ENCODE measurements around the gene GRIN3B.

The GRIN3B gene

GRCh38 chr19:1046836-1047695 is 46.8 kb downstream of the GRIN3B start:
- DNase-seq = no peak

DNA sequence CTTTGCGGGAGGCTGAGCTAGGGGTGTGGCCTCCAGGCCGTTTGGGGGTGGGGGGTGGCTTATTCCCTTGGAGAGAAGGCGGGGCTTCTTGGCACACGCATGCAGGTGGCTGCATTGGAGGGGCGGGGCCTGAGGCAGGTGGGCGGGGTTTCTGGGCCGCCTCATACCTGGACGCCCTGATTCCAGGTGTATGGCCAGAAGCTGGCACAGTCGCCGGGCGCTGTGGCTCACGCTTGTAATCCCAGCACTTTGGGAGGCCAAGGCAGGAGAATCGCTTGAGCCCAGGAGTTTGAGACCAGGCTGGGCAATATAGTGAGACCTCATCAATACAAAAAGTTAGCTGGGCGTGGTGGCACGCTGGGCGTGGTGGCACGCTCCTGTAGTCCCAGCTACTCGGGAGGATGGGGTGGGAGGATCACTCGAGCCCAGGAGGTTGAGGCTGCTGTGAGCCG is 47.5 kb downstream of the GRIN3B start:
- DNase-seq = no peak

GRCh38 chr19:1049106-1049505 is 48.9 kb downstream of the GRIN3B start:
- DNase-seq = no peak

- DNase-seq = no peak
These were observed 49.6 kb downstream of the GRIN3B start for GRCh38 chr19:1049800-1050199.

DNA sequence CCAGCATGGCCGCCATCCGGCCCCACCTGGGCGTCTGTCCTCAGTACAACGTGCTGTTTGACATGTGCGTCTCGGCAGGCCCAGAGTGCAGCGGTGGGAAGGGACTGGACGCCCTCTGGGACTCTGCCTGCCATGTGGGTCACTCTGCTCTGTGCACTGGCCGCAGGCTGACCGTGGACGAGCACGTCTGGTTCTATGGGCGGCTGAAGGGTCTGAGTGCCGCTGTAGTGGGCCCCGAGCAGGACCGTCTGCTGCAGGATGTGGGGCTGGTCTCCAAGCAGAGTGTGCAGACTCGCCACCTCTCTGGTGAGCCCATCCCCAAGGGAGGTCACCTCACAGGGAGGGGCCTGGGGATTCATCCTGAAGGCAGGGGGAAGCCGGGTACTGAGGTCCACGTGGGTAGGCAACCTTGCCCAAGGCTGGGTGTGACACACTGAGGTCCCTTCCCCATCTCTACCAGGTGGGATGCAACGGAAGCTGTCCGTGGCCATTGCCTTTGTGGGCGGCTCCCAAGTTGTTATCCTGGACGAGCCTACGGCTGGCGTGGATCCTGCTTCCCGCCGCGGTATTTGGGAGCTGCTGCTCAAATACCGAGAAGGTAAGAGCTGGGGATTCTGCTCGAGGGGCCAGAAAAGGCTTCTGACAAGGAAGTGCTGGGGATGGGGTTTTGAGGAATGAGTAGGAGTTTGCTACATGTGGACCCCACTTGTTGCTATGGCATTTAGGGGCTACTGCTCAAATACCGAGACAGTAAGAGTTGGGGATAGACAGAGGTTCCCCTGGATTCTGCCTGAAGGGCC is 51.0 kb downstream of the GRIN3B start:
- no peak for DNase-seq

DNA sequence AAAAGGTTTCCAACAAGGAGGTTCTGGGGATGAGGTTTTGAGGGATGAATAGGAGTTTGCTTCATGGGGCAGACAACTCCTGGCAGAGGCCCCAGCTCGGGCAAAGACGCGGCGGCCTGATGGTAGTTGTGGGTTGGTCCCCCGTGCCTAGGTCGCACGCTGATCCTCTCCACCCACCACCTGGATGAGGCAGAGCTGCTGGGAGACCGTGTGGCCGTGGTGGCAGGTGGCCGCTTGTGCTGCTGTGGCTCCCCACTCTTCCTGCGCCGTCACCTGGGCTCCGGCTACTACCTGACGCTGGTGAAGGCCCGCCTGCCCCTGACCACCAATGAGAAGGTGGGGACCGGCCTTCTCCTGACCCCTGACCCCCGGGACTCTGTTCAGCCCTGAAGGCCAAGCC is 51.6 kb downstream of the GRIN3B start:
- no peak for DNase-seq

- DNase-seq = no peak
These were observed 52.2 kb downstream of the GRIN3B start for GRCh38 chr19:1052349-1052975.

DNA sequence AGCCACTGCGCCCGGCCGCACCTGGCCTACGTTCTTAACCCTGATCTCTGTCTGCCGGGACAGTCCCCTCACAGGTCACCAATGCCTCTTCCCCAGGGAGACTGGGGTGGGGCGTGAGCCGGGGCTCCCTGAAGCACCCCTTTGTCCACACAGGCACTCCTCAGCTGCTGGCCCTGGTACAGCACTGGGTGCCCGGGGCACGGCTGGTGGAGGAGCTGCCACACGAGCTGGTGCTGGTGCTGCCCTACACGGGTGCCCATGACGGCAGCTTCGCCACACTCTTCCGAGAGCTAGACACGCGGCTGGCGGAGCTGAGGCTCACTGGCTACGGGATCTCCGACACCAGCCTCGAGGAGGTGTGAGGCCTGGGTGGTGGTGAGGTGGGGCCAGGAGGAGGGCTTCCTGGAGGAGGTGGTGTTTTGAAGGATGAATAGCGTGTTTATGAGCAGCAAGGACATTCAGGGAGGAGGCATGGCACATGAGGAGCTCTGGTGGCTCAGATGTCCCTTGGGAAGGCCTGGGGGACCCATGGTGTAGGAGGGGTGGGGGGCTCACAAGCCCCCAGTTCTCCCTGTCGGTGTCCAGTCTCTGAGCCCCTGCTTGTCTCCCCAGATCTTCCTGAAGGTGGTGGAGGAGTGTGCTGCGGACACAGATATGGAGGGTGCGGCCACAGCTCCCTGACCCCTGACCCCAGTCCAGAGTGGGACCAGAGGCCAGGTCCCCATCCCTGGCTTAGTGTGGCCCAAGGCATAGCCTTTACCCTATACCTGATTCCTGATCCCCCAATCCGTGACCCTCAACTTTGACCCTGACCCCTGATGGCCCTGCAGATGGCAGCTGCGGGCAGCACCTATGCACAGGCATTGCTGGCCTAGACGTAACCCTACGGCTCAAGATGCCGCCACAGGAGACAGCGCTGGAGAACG is 53.2 kb downstream of the GRIN3B start:
- no peak for DNase-seq

DNA sequence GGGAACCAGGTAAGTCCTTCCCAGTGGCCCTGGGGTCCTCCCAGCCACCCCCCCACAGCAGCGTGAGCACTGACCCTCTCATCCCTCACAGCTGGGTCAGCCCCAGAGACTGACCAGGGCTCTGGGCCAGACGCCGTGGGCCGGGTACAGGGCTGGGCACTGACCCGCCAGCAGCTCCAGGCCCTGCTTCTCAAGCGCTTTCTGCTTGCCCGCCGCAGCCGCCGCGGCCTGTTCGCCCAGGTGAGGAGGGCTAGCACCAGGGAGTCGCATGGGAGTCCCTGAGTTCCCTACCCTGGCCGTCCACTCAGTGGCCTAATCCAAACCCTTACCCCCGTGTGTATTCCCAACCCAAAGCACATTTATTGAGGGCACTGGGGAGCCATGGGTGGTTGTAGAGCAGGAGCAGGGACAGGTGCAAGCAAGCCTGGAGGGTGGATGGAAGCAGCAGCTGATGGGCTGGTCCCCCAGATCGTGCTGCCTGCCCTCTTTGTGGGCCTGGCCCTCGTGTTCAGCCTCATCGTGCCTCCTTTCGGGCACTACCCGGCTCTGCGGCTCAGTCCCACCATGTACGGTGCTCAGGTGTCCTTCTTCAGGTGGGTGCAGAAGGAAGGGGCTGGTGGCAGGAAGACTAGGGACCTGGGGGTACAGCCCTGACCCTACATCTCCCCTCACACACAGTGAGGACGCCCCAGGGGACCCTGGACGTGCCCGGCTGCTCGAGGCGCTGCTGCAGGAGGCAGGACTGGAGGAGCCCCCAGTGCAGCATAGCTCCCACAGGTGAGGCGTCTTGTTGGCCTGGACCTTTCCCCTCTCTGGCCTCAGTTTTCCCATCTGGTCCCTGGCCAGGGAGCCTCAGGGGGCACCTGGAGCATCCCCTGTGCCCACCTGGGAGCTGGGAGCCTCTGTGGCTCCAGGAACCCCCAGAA is 54.1 kb downstream of the GRIN3B start:
- DNase-seq = no peak

DNA sequence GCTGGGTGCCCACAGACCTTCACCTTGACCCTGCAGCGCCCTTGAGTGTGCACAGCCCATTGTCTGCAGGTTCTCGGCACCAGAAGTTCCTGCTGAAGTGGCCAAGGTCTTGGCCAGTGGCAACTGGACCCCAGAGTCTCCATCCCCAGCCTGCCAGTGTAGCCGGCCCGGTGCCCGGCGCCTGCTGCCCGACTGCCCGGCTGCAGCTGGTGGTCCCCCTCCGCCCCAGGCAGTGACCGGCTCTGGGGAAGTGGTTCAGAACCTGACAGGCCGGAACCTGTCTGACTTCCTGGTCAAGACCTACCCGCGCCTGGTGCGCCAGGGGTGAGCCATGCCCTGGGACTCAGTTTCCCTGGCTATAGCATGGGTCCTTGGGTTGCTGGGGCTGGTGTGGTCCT is 54.8 kb downstream of the GRIN3B start:
- DNase-seq = no peak

DNA sequence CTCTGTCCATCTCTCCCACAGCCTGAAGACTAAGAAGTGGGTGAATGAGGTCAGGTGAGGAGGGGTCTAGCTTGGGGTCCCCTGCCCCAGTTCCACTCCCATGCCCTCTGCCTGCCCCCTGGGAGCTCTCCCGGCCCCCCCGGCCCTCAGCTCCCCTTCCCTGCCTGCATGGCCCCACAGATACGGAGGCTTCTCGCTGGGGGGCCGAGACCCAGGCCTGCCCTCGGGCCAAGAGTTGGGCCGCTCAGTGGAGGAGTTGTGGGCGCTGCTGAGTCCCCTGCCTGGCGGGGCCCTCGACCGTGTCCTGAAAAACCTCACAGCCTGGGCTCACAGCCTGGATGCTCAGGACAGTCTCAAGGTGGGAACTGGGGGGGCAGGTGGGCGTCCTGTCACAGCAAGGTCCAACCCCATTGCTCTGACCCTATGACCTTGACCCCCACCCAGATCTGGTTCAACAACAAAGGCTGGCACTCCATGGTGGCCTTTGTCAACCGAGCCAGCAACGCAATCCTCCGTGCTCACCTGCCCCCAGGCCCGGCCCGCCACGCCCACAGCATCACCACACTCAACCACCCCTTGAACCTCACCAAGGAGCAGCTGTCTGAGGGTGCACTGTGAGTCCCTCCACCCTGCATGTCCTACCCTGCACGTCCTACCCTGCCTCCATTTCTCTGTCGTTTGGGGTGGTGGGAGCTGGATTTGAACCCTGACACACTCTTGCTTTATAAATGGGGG is 55.8 kb downstream of the GRIN3B start:
- DNase-seq = no peak

DNA sequence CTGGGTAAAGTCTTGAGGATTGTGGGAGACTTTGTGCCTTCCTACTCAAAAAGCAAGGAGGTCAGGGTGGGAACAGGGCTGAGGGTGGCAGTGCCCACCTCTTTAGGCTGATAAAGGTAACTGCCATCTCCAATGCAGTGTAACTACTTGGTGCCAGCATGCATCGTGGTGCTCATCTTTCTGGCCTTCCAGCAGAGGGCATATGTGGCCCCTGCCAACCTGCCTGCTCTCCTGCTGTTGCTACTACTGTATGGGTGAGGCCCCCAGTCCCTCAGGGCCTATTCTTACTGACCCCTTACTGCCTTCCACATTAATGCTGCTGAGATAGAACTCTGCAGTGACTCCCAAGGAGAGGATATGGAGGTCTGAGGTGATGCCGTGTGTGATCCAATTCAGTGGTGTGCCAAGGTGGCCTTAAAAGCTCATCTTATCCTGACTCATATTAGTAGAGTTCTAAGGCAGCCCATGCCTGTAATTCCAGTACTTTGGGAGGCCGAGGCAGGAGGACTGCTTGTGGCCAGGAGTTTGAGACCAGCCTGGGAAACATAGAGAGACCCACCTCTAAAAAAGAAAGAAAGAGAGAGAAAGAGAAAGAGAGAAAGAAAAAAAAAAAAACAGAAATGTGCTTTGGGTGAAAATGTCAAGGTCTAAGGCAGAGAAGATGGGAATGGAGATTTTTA is 57.1 kb downstream of the GRIN3B start:
- DNase-seq = no peak

DNA sequence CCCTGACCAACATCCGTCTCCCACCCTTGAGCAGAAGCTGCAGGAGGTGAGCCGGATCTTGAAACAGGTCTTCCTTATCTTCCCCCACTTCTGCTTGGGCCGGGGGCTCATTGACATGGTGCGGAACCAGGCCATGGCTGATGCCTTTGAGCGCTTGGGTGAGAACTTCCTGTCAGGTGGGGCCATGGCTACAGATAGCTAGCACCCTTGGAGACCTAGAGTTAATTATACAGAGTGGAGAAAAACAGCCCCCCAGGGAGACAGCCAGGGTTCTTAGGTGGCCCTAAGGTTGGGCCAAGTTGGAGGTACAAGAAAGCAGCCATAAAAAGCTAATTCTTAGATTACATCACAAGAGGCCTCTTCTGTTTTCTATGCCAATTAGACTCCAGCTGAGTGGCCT is 57.9 kb downstream of the GRIN3B start:
- DNase-seq = no peak

All from activated gamma-delta T cell (primary cell).